NCI-H82 treated with DMSO at 0.1 percent for 48 hours (cell line): ENCODE results near the gene SLC27A6.
"Not testable (repeated sequence)": the region's sequence is repeated elsewhere in the genome, so short reads cannot be mapped to it uniquely, and the experiment has no call there.

Experiments
- DNase-seq: peaks from one replicate; lab custom pipeline; 2025; ENCODE audit not compliant: unreplicated experiment; lab: John Stamatoyannopoulos, UW

Gene SLC27A6, protein sequence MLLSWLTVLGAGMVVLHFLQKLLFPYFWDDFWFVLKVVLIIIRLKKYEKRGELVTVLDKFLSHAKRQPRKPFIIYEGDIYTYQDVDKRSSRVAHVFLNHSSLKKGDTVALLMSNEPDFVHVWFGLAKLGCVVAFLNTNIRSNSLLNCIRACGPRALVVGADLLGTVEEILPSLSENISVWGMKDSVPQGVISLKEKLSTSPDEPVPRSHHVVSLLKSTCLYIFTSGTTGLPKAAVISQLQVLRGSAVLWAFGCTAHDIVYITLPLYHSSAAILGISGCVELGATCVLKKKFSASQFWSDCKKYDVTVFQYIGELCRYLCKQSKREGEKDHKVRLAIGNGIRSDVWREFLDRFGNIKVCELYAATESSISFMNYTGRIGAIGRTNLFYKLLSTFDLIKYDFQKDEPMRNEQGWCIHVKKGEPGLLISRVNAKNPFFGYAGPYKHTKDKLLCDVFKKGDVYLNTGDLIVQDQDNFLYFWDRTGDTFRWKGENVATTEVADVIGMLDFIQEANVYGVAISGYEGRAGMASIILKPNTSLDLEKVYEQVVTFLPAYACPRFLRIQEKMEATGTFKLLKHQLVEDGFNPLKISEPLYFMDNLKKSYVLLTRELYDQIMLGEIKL

DNA sequence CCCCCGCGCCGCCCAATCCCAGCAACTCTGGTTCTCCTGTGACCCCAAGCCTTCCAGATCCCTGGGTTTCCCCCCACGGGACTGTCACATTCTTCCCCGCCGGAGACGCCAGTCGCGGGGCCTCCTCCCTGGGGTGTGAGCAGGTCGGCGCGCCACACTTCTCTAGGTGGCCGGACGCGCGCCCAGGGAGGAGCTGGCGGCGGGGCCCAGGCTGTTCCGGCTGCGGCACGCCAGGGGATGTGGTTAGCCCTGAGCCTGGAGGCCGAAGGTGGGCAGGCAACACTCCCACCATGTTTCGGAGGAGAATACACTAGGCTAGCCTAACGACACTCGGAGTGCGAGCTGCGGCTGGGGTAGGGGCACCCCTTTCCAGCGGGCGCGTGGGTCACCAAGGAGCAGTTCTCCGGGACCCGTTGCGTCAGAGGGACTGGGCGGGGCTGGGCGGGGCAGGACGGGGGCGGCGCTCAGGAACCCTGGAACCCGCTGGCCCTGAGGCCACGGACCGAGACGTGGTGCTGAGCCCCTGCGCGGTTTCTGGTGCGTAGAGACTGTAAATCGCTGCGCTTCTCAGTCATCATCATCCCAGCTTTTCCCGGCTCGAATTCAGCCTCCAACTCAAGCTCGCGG is at the start of gene SLC27A6:
Gene SLC27A6, plus strand, starts transcription at position 478 of the 627 bp plus-strand sequence. CDS start 650 bp downstream, outside the sequence.
- no peak for DNase-seq

DNA sequence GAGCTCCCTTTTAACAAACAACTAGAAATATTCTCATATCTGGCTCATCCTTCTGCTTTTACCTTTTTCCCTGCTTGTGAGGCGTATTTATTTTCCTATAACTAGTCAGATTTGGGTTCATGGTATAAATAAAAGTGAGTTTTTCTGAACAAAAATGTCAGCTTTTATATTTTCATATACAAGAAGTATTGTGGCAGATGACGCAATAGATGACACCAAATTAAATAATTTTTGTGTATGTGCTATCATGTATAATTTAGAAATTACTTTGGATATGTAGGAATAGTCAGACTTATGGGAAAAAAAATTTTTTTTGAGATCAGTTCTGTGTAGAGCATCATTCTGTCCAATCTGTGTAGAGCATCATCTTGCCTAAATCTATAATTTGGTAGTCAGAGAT is 45.7 kb upstream of the SLC27A6 start:
- DNase-seq = no peak

DNA sequence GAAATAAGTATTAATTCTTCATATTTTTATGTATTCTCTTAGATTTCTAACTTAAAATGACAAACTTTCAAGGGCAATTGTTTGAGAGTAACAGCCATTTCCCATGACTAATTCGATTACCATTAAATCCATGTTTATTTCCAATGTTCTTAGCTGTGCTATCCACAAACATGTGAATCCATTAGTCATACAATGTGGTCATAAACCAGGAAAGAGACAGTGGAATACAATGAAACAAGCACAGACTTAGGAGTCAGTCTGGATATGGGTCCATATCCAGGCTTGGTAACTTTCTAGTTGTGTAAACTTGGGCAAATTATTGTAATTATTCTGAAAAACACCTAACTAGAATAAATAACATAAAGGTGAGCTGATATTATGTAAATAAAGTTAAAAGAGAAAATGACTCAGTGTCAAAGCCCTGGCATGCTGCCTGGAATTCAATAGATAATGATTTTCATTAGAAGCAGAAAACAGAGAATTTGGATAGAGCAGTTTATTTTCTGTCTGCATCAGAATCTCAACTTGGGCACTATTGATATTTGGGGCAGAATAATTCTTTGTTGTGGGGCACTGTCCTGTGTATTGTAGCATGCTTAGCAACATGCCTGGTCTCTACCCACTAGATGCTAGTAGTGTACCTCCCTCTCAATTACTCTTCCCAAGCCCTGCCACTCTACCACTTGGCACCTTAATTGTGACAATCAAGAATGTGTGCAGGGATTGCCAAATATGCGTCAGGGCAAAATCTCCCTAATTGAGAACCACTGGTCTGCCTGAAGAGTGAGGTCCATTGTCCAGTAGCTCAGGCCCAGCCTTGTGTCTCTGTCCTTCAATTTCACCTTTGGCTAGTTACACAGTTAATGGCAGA is 44.7 kb upstream of the SLC27A6 start:
- no peak for DNase-seq

DNA sequence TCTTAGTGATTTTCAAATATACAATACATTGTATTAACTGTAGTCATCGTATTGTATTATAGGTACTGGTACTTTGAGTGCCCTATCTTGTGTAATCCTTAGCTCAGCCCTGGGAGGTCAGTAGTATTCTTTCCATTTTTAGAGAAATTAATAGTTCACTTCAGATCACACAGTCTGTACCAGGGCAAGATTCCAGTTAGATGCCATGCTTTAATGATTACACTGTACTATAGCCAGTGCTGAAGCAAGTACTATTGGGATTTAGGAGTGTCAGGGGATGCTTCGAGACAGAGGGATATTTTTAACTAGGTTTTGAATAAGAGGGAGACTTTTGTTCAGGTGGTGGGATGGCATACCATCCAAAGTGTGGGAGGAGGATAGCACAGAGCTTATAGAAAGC is 41.0 kb upstream of the SLC27A6 start:
- DNase-seq = no peak

DNA sequence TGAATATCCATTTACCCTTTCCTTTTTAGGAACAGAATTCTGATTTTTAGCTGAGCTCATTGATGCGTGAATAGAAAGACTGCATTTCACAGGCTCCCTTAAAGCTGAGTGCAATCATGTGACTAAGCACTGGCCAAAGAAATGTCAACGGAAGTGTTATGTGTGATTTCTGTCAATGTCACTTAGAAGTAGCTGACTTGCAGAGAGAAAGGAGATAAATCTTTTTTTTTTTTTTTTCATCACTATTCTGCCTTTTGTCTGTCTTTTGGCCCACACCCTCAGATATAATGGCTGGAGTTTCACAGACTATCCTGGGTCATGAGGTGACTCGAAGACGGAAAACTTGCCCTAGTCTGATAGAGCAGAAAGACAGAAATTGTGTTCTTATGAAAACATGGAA is 39.3 kb upstream of the SLC27A6 start:
- no peak for DNase-seq

DNA sequence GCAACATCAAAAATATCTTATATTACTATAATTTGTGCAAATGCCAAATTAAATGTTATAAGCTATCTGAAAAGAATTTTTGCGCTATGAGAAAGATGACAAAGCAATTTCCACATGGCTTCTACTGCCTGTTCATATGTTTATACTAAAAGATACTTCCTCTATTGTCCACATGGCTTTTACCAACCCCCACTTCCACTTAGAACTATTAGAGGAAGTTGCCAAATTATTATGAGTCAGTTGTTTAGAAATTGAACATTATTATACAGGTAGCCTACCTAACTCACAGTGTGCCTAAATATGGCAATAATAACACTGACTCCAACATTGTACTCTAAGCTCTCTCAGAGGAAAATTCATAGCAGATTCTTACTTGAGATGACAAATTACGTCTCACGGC is 37.6 kb upstream of the SLC27A6 start:
- DNase-seq = no peak

DNA sequence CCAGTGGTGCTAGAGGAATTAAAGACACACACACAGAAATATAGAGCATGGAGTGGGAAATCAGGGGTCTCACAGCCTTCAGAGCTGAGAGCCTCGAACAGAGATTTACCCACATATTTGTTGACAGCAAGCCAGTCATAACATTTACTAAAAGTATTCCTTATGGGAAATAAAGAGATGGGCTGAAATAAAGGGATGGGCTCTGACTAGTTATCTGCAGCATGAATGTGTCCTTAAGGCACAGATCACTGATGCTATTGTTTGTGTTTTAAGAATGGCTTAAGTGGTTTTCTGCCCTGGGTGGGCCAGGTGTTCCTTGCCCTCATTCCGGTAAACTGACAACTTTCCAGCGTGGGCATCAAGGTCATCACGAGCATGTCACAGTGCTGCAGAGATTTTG is 33.1 kb upstream of the SLC27A6 start:
- not testable (repeated sequence) for DNase-seq

DNA sequence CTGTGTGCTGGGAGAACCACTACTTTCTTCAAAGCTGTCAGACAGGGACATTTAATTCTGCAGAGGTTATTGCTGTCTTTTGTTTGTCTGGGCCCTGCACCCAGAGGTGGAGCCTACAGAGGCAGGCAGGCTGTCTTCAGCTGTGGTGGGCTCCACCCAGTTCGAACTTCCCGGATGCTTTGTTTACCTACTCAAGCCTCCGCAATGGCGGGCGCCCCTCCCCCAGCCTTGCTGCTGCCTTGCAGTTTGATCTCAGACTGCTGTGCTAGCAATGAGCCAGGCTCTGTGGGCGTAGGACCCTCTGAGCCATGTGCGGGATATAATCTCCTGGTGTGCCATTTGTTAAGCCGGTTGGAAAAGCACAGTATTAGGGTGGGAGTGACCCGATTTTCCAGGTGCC is 22.2 kb upstream of the SLC27A6 start:
- not testable (repeated sequence) for DNase-seq

DNA sequence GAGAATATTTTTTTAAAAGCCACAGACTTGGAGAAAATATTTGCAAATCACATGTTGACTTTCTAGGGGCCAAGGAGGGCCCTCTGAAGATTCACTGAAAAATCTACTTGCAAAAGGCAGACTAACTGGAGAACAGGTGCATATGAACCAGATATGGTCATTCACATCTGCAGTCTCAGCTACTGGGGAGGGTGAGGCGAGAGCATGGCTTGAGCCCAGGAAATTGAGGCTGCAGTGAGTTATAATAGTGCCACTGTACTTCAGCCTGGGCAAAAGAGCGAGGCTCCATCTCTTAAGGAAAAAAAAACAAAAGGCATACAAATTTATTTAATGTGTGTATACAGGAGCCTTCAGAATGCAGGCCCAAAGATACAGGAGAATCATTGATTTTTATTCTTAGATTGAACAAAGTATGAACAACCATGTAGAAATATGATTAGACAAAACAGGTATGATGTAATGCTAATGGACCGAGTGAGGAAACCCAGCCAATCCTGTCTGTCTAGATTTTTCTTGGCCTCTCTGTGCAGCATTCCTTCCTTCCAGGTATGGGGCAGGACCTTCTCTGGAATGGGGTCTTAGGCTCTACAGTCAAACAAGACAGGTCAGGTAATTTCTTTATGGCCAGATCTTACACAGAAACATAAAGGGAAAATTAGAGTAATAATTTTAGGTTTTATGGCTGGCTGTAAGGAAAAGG is 15.3 kb upstream of the SLC27A6 start:
- DNase-seq = no peak

DNA sequence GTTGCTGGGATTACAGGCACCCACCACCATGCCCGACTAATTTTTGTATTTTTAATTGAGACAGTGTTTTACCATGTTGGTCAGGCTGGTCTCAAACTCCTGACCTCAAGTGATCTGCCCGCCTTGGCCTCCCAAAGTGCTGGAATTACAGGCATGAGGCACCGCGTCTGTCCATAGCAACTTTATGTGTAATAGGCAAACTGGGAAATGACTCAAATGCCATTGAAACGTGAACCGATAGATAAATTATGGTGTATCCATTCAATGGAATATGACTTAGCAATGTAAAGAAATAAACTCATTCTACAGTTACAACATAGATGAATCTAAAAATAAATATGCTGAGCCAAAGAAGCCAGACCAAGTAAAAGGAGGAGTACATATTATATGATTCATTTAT is 14.0 kb upstream of the SLC27A6 start:
- not testable (repeated sequence) for DNase-seq

DNA sequence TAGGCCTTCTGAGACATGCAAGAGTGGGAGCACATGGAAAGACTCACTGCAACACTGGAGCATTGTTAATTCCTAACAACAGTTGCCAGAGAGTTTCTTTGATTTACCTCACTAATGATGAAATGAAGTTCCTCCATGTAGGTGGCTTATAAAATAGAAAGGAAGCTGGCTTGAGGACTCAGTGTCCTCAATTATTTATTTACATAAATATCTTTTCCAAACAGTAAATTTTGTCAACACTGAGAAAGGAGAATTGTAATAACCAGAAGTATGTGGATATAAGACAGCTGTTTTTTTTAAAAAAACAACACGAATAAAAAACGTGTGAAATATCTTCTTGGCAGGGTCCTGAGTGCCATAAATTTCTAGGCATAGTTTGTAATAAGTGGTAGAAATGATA is 9.1 kb upstream of the SLC27A6 start:
- DNase-seq = no peak

DNA sequence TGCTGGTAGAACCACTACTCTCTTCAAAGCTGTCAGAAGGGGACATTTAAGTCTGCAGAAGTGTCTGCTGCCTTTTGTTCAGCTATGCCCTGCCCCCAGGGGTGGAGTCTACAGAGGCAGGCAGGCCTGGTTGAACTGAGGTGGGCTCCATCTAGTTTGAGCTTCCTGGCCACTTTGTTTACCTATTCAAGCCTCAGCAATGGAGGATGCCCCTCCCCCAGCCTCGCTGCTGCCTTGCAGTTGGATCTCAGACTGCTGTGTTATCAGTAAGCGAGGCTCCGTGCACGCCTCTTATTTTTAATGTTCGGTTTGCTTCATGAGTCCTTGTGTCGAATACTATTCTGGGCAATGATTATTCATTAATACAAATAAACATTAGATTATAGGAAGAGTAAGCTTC is 3.1 kb upstream of the SLC27A6 start:
- DNase-seq = no peak

DNA sequence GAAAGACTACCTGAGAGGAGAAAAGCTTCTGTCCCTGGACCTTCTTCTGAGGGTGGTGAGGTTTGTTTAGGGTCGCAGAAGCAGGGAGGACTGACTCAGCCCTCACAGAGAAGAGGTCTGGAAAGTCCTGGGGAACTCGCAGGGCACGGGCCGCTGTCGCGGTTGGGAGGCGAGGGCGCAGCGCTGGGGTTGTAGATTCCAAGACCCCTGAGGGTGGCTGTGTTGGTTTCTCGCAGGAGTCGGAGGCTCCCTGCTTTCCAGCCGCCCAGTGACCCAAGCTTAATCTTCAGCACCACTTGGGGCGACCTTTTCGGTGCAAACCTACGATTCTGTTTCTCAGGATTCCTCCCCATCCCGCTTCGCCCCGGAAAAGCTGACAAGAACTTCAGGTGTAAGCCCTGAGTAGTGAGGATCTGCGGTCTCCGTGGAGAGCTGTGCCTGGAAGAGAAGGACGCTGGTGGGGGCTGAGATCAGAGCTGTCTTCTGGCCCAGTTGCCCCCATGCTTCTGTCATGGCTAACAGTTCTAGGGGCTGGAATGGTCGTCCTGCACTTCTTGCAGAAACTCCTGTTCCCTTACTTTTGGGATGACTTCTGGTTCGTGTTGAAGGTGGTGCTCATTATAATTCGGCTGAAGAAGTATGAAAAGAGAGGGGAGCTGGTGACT is 482 bp downstream of the SLC27A6 start:
- DNase-seq = no peak

DNA sequence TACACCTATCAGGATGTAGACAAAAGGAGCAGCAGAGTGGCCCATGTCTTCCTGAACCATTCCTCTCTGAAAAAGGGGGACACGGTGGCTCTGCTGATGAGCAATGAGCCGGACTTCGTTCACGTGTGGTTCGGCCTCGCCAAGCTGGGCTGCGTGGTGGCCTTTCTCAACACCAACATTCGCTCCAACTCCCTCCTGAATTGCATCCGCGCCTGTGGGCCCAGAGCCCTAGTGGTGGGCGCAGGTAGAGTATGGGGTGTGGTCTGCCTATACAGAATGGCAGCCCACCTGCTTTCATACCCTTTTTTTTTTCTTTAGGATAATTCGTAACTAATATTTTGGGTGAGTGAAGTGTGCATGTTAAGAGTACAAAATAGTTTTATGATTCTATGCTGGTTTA is 1.1 kb downstream of the SLC27A6 start:
- DNase-seq = no peak

DNA sequence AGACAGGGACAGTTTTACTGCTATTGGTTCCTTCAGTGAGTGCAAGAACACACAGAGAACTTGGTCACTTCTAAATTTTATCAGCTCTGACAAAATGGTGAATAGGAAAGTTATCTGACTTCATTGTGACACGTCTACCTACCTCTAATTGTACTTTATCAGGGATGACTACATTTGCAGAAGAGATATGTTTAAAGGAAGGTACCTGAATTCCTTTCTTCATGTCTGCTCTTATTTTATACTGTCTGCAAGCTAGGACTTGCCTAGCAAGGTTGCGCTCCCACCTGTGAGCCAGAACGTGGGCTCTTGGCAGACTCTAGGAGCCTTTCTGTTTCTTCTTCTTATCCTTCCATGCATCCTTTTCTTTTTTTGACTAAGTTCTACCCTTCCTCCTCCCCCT is 1.6 kb downstream of the SLC27A6 start:
- no peak for DNase-seq

DNA sequence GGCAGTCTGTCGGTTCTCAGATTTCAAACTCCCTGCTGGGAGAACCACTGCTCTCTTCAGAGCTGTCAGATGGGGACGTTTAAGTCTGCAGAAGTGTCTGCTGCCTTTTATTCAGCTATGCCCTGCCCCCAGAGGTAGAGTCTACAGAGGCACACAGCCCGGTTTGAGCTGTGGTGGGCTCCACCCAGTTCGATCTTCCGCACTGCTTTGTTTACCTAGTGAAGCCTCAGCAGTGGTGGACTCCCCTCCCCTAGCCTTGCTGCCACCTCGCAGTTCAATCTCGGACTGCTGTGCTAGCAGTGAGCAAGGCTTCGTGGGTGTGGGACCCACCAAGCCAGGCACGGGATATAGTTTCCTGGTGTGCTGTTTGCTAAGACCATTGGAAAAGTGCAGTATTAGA is 8.0 kb downstream of the SLC27A6 start:
- no peak for DNase-seq

DNA sequence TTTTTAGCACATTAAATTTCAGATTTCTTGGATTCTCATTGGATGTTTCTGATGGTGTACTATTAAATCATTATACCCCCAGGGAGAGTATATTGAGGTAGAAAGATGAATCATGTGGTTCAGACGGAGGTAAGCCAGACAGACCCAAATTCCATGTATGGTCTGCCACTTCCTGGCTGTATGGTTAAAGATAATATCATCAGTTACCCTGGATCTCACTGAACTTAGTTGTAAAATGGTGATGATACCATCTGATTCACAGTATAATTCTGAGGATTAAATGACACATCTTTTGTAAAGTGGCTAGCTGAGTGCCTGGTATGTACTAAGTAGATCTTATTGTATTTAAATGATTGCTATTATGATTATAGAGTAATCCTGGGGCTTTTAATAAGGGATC is 9.3 kb downstream of the SLC27A6 start:
- DNase-seq = no peak

DNA sequence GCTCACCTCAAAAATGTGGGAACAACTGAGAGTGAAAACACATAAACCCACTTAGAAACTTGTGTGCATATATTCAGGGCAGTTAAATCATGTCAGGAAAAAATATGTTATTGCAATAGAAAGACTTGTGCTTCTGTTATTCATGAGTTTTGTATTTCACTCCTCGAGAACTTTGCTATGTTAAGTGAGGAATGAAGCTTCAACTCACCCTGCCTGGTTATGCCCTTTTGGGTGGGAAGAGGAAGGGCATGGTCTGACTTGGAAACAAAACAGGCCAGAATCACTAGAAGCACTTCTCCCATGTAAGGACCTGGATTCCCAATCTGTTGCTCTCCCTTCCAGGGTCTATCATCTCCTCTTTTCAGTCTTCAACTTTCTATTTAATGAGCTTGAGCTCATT is 14.5 kb downstream of the SLC27A6 start:
- no peak for DNase-seq

DNA sequence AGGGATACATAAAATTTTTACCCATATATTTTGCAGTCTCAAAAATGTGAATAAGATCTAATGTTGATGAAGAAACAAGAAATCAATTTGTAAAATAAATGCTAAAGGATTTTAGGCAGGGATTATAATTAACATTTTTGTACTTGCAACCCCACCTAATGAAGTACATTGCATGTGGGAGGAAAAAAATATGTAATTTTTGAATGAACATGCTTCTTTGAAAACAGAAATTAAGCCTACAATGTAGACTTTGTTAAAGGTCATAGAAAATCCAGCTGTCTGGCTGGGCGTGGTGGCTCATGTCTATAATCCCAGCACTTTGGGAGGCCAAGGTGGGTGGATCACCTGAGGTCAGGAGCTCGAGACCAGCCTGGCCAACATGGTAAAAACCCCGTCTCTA is 15.6 kb downstream of the SLC27A6 start:
- DNase-seq = no peak

DNA sequence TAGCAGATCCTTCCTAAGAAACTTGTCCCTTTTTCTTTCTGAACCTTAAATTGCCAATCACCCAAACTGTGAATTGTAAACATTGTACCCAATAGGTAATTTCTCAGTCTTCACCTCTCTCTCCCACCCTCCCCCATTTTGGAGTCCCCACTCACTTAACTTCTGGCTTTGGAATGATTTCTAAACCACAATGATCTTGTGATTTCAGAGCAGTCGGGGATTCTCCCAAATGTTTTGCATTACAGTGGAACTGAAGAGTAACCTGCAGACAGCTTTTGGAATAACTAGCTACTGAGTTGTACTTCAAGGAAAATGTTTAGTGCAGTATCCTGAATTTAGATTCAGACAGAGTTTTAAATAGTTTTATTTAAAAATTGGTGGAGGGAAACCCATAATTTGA is 19.2 kb downstream of the SLC27A6 start:
- no peak for DNase-seq
